DOHH2 (cell line): Measurements from ENCODE around the gene CRAT.

ENCODE experiments used
- EZH2phosphoT487 ChIP-seq: fragments of 200-600 bp; sonication (generic); IDR thresholded peaks from 2 replicates; pipeline ENCODE4 v1.6.1; 2017; ENCODE audit warnings: borderline replicate concordance, mild to moderate bottlenecking, antibody characterized with exemption, low read length, moderate library complexity, mixed read lengths
- TF ChIP-seq, protein P1 (sequence below): fragments of 200-600 bp; sonication (generic); IDR thresholded peaks from one replicate; pipeline ENCODE4 v1.5.1; 2014; ENCODE audit warnings: antibody characterized with exemption, mild to moderate bottlenecking, low read depth, low read length; ENCODE audit not compliant: poor library complexity, severe bottlenecking

DNA sequence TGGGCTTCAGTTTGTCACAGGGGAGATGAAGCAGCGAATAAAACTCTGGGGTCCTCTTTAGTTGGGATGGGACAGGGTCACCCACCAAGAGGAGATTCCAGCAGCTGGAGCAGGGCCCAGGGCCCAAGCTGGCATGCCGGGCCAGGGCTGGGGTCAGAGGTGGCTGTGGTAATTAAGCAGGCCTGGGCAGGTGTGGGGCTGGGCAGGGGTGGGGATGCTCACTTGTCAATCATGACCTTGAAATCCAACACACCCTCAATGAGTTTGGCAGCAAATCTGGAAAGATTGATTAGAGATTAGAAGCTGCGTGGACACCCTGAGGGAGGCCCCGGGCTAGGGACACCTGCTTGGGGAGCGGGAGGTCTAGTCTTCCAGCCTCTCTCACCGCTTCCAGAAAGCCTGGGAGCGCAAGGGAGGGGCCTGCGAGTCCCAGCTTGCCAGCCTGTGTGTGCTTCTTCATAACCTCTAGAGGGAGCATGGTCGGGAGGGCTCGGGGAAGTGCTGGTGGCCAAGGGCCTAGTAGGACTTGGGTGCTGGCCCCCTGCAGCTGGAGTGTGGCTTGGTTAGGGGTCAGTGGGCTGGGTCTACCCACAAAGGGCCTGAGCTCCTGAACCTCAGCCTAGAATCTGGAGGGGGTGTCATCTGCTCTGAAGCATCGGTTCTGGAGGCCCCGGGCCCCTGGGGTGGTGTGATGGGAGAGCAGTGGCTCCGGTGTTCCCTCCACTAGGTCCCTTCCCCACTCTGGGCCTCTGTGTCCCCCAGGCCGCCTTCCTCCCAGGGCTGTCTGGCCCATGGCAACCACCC is 7.6 kb downstream of the CRAT start:
- TF ChIP-seq, protein P1, sequence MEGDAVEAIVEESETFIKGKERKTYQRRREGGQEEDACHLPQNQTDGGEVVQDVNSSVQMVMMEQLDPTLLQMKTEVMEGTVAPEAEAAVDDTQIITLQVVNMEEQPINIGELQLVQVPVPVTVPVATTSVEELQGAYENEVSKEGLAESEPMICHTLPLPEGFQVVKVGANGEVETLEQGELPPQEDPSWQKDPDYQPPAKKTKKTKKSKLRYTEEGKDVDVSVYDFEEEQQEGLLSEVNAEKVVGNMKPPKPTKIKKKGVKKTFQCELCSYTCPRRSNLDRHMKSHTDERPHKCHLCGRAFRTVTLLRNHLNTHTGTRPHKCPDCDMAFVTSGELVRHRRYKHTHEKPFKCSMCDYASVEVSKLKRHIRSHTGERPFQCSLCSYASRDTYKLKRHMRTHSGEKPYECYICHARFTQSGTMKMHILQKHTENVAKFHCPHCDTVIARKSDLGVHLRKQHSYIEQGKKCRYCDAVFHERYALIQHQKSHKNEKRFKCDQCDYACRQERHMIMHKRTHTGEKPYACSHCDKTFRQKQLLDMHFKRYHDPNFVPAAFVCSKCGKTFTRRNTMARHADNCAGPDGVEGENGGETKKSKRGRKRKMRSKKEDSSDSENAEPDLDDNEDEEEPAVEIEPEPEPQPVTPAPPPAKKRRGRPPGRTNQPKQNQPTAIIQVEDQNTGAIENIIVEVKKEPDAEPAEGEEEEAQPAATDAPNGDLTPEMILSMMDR: peak; percentile 73
- no peak for TF ChIP-seq EZH2phosphoT487
